GM18505 (cell line): ENCODE results near the gene MEGF8.

Experiments used
- ATAC-seq: cut with Tn5 transposase; IDR thresholded peaks from one replicate; pipeline ENCODE4 v1.9.1; 2021; ENCODE audit not compliant: unreplicated experiment
- POLR2A ChIP-seq: IDR thresholded peaks from 4 replicates; pipeline ENCODE4 v1.6.1; 2011; ENCODE audit warnings: borderline replicate concordance; ENCODE audit not compliant: insufficient read depth, insufficient read length; ENCODE audit errors: extremely low read depth

Gene MEGF8

DNA sequence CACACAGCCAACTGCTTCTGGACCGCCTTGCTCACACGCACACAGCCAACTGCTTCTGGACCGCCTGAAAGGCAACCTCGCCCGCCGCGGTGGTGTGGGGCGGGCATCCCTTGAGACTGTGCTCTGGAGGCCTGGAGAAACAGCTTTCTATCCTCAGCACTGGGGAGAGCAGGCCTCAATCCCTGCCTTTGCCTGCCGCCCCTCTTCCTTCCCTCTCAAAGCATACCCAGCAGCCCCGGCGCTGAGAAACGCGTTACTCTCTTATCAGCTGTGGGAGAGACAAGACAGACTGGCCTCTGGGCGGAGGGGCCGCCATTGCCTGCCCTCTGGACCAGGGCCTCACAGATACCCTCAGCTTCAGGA, 98.9 kb downstream of the MEGF8 start:
- TF ChIP-seq POLR2A, result no peak
- ATAC-seq, result no peak

DNA sequence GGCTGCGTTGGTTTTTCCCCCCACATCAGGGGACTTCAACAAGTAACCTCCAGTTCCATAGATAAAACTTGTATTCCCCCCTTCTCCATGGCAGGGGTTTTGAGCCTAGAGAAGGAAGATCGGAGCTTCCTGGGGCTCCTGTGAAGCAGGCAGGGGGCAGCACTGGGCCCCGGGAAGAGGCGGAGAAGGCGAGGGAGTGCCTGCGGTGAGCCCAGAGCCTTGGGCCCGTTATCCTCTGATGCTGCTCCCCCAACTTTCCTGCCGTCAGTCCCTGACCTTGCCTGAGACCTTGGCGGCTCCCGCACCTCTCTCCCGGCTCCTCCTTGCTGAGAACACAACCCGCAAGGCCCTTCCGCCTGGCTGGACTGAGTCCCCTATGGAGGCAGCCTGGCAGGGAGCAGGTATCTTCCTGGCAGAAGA, 99.3 kb downstream of the MEGF8 start:
- no peak for ATAC-seq
- TF ChIP-seq POLR2A, result no peak

DNA sequence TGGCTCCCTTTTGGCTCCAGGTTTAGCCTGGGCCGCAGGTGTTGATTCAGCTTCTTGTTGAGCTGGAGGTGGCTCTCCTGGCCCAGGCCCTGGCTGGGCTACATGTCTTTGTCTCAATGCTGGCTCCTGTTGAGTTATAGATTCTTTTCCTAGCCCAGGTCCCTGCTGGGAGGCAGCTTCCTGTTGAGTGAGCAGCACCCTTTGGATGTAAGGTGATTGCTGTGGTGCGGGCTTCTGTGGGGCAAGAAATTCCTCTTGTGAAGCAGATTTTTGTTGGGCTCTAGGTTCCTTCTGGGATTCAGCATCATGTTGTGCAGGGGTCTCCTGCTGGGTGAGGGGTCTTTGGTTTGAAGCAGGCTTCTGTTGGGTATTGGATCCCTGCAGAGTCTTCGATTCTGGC, 101.2 kb downstream of the MEGF8 start:
- no peak for TF ChIP-seq POLR2A
- no peak for ATAC-seq

DNA sequence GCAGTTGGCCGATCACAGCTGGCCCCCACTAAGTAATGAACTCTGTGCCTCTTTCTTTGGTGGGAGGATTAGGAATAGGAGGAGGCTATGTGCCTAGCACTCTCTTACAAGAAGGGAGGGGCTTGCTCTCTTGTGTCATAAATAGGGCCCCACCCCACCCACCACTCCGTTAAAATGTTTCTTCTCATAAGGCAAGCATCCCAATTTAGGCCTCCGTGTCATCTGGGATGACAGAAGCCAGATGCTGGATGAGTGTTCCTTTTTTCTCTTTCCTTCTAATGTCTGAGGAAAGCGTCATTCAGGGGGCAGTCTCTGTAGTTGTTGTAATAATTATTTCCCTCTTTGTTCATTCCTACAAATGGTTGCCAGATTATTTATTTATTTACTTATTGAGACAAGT, 101.9 kb downstream of the MEGF8 start, which contains the start of gene LIPE:
Gene LIPE, minus strand, starts transcription at position 76 of the 400 bp plus-strand sequence. CDS start 239 bp downstream, outside the sequence.
- ATAC-seq, result no peak
- no peak for TF ChIP-seq POLR2A
